HCT116 (cell line): ENCODE measurements around the gene MAP4K1. TPM values are rescaled to one million over a fixed set of nuclear protein-coding genes. Genes with fewer than 3 reads are reported as not detected.

Source experiments
- ATAC-seq: fragments of 200-7000 bp; cut with Tn5 transposase; 2 replicates; pipeline ENCODE4 v1.9.1; 2020; ENCODE audit warnings: mild to moderate bottlenecking, moderate library complexity
- BruUV-seq: library from RNA; stranded (reverse); fragments of 400-500 nt; replicated peaks from 2 replicates; lab custom pipeline; 2021; lab: Mats Ljungman, UMichigan
- CTCF ChIA-PET: fragments of 300-600 bp; sonication (Branson Sonifier 250); formaldehyde crosslinking; loops from one replicate; lab custom pipeline; 2021; ENCODE audit warnings: antibody characterized with exemption; lab: Charles Lee
- POLR2A ChIA-PET: fragments of 300-600, 350-600 bp; sonication (Branson Sonifier 250); formaldehyde crosslinking; loops from one replicate; lab custom pipeline; 2021; ENCODE audit warnings: antibody characterized with exemption; lab: Charles Lee
- RAD21 ChIA-PET, 2 experiments: fragments of 300-600 bp; sonication (Branson Sonifier 250); formaldehyde crosslinking; loops; one replicate each; lab custom pipeline; 2023; ENCODE audit warnings: low total read pairs in 2 of 2; ENCODE audit not compliant: uncharacterized antibody in 2 of 2, unreplicated experiment in 2 of 2, low non-redundant PET in 1 of 2; lab: Charles Lee
- DNase-seq: peaks from one replicate; pipeline ENCODE4 v3.0.0-alpha.2; 2010; ENCODE audit warnings: low read depth, low spot score
- H2AFZ ChIP-seq: fragments of 200-600 bp; shearing (Covaris generic), sonication (generic); 2 replicates; pipeline ENCODE4 v1.6.1; 2017; ENCODE audit warnings: low read depth, mixed run types, mixed read lengths, antibody characterized with exemption, low read length; ENCODE audit not compliant: poor library complexity, severe bottlenecking
- H3K27ac ChIP-seq: 2 replicates; pipeline ENCODE4 v1.5.1; 2012; ENCODE audit warnings: low read depth, low read length
- H3K27me3 ChIP-seq: fragments of 200-600 bp; sonication (generic); 2 replicates; pipeline ENCODE4 v1.6.1; 2016; ENCODE audit warnings: mixed run types, low read length, mixed read lengths; ENCODE audit not compliant: insufficient read depth
- H3K36me3 ChIP-seq, 2 experiments: fragments of 200-500 bp in 1 of 2; fragments of 200-600 bp in 1 of 2; sonication (Bioruptor generic) in 1 of 2; sonication (generic) in 1 of 2; 2 replicates each; pipeline versions ENCODE4 v1.5.1 to v1.6.1; 2014 to 2016; ENCODE audit warnings: low read length in 2 of 2, inconsistent platforms in 1 of 2, mixed read lengths in 1 of 2, mixed run types in 1 of 2; ENCODE audit not compliant: insufficient read depth in 2 of 2, control insufficient read depth in 1 of 2
- H3K4me1 ChIP-seq, 2 experiments: fragments of 200-600 bp in 1 of 2; sonication (generic) in 1 of 2; 2 replicates each; pipeline versions ENCODE4 v1.5.1 to v1.6.1; 2012 to 2017; ENCODE audit warnings: low read length in 2 of 2, inconsistent platforms in 1 of 2, mild to moderate bottlenecking in 1 of 2, mixed read lengths in 1 of 2, mixed run types in 1 of 2, moderate library complexity in 1 of 2; ENCODE audit not compliant: insufficient read depth in 2 of 2, control insufficient read depth in 1 of 2
- H3K4me2 ChIP-seq: fragments of 200-600 bp; sonication (generic); 2 replicates; pipeline ENCODE4 v1.6.1; 2017; ENCODE audit warnings: mixed run types, low read length, mixed read lengths
- H3K4me3 ChIP-seq, 2 experiments: fragments of 200-600 bp in 1 of 2; sonication (generic) in 1 of 2; replicated peaks in 1 of 2; 2 replicates each; pipeline ENCODE4 v1.5.1; 2011 to 2016; ENCODE audit warnings: low read length in 2 of 2, control low read depth in 1 of 2, low read depth in 1 of 2, mild to moderate bottlenecking in 1 of 2, mixed read lengths in 1 of 2, mixed run types in 1 of 2
- H3K79me2 ChIP-seq: fragments of 200-600 bp; sonication (generic); 2 replicates; pipeline ENCODE4 v1.6.1; 2017; ENCODE audit warnings: mild to moderate bottlenecking, mixed run types, low read length, moderate library complexity, mixed read lengths; ENCODE audit not compliant: insufficient read depth
- H3K9ac ChIP-seq: fragments of 200-600 bp; sonication (generic); 2 replicates; pipeline ENCODE4 v1.6.1; 2016; ENCODE audit warnings: low read length, mixed read lengths
- H3K9me2 ChIP-seq: fragments of 200-600 bp; sonication (generic), shearing (Covaris generic); 2 replicates; pipeline ENCODE4 v1.6.1; 2017; ENCODE audit warnings: mixed run types, mild to moderate bottlenecking, moderate library complexity; ENCODE audit not compliant: insufficient read depth
- H3K9me3 ChIP-seq, 2 experiments: fragments of 200-500 bp in 1 of 2; fragments of 200-600 bp in 1 of 2; sonication (Bioruptor generic) in 1 of 2; sonication (generic) in 1 of 2; 2 replicates each; pipeline ENCODE4 v1.6.1; 2014 to 2017; ENCODE audit warnings: low read length in 2 of 2, mixed read lengths in 2 of 2, inconsistent platforms in 1 of 2, low read depth in 1 of 2, mild to moderate bottlenecking in 1 of 2, mixed run types in 1 of 2, moderate library complexity in 1 of 2; ENCODE audit not compliant: control insufficient read depth in 1 of 2, insufficient read depth in 1 of 2
- H4K20me1 ChIP-seq: fragments of 200-600 bp; sonication (generic), shearing (Covaris generic); 2 replicates; pipeline ENCODE4 v1.6.1; 2017; ENCODE audit warnings: mixed run types, mild to moderate bottlenecking, moderate library complexity; ENCODE audit not compliant: insufficient read depth
- CBX3 ChIP-seq: IDR thresholded peaks from 2 replicates; pipeline ENCODE4 v1.6.1; 2012; ENCODE audit warnings: low read depth
- CEBPB ChIP-seq: IDR thresholded peaks from 2 replicates; pipeline ENCODE4 v1.6.1; 2012; ENCODE audit warnings: low read depth
- EGR1 ChIP-seq: IDR thresholded peaks from 2 replicates; pipeline ENCODE4 v1.6.1; 2012; ENCODE audit warnings: low read depth
- ELF1 ChIP-seq: IDR thresholded peaks from 2 replicates; pipeline ENCODE4 v1.6.1; 2012; ENCODE audit warnings: low read depth, borderline replicate concordance
- EZH2 ChIP-seq: fragments of 200-600 bp; sonication (generic); IDR thresholded peaks from 2 replicates; pipeline ENCODE4 v1.6.1; 2017; ENCODE audit warnings: antibody characterized with exemption, mixed run types
- EZH2phosphoT487 ChIP-seq: fragments of 200-600 bp; IDR thresholded peaks from 2 replicates; pipeline ENCODE4 v1.6.1; 2018; ENCODE audit warnings: antibody characterized with exemption, borderline replicate concordance
- FOSL1 ChIP-seq: IDR thresholded peaks from 2 replicates; pipeline ENCODE4 v1.6.1; 2012; ENCODE audit warnings: low read depth
- JUND ChIP-seq: IDR thresholded peaks from 2 replicates; pipeline ENCODE4 v1.6.1; 2012
- RAD21 ChIP-seq: IDR thresholded peaks from 2 replicates; pipeline ENCODE4 v1.6.1; 2012; ENCODE audit warnings: low read depth, mild to moderate bottlenecking
- SIN3A ChIP-seq: IDR thresholded peaks from 2 replicates; pipeline ENCODE4 v1.6.1; 2012; ENCODE audit warnings: low read depth
- SP1 ChIP-seq: IDR thresholded peaks from 2 replicates; pipeline ENCODE4 v1.6.1; 2012; ENCODE audit warnings: low read depth
- SRF ChIP-seq: IDR thresholded peaks from 2 replicates; pipeline ENCODE4 v1.6.1; 2012; ENCODE audit warnings: low read depth
- TCF7L2 ChIP-seq: IDR thresholded peaks from 2 replicates; pipeline ENCODE4 v1.7.0; 2011; ENCODE audit warnings: borderline replicate concordance, inconsistent platforms; ENCODE audit not compliant: insufficient read depth, insufficient read length; ENCODE audit errors: extremely low read depth
- YY1 ChIP-seq: IDR thresholded peaks from 2 replicates; pipeline ENCODE4 v1.6.1; 2011; ENCODE audit warnings: low read length, low read depth, moderate library complexity, mild to moderate bottlenecking; ENCODE audit not compliant: insufficient replicate concordance; ENCODE audit errors: extremely low read depth
- ZBTB33 ChIP-seq: IDR thresholded peaks from 2 replicates; pipeline ENCODE4 v1.6.1; 2011; ENCODE audit warnings: mild to moderate bottlenecking, low read length, moderate library complexity; ENCODE audit not compliant: insufficient replicate concordance; ENCODE audit errors: extremely low read depth
- ZFX ChIP-seq: fragments of 450-650 bp; IDR thresholded peaks from 2 replicates; pipeline ENCODE4 v1.6.1; 2017
- ZNF274 ChIP-seq: fragments of 200-500 bp; sonication (Bioruptor generic); IDR thresholded peaks from 2 replicates; pipeline ENCODE4 v1.6.1; 2014; ENCODE audit warnings: mild to moderate bottlenecking, low read depth, low read length, inconsistent platforms
- intact Hi-C: fragments of 100-400 bp; cut with micrococcal nuclease; formaldehyde crosslinking; loops from 2 replicates; pipeline ENCODE4 v1.10.0; 2022
- total RNA-seq: library from RNA; stranded (reverse); gene quantifications from one replicate; pipeline ENCODE4 v1.2.1, GENCODE V29; 2021; ENCODE audit not compliant: unreplicated experiment

The MAP4K1 gene
- total RNA-seq, 1 experiment from 2014 or later = 9.1 TPM

- H3K9me3 ChIP-seq = no peaks in the 10 kb centered on the region
- peaks cover 7 to 24% of the 10 kb centered on the region in 2 experiments for H3K4me1 ChIP-seq
- no peak overlapping the region for H2AFZ ChIP-seq
- peaks cover 15 to 21% of the 10 kb centered on the region in 2 experiments; a peak in 3 of 4 replicates for H3K36me3 ChIP-seq
- peaks cover 34% of the 10 kb centered on the region for H3K79me2 ChIP-seq
- H3K27me3 ChIP-seq = no peaks in the 10 kb centered on the region
- no TSS peak for BruUV-seq
- H3K4me3 ChIP-seq = no peak overlapping the region
- H4K20me1 ChIP-seq = no peaks in the 10 kb centered on the region
- ChIA-PET POLR2A (no interaction called here), CTCF (no interaction called here), RAD21 (interaction anchor here in 1 of 2 experiments (0.6 kb wide), 1 partner anchor 474 kb away, joined by 4 read pairs; no protein-coding TSS in a partner anchor)
- TF ChIP-seq CEBPB (no peak), EGR1 (no peak), ZFX (no peak), FOSL1 (no peak), SRF (no peak), RAD21 (no peak), ZNF274 (no peak), CBX3 (no peak), YY1 (no peak), ELF1 (no peak), TCF7L2 (no peak)
- no peak for DNase-seq
- no peak overlapping the region for H3K27ac ChIP-seq
- no peak overlapping the region for H3K9ac ChIP-seq
- H3K9me2 ChIP-seq = no peaks in the 10 kb centered on the region
- no peak for ATAC-seq
- no peak overlapping the region for H3K4me2 ChIP-seq
- intact Hi-C loops = no loop called here
Measured at GRCh38 chr19:38617283-38617763, 430 bp downstream of the MAP4K1 start.

- CTCF ChIA-PET = no interaction called here
- Histone ChIP-seq H3K27me3 (no peaks in the 10 kb centered on the region), H3K9ac (no peak overlapping the region), H3K9me3 (no peaks in the 10 kb centered on the region), H3K27ac (no peak overlapping the region), H3K4me1 (peaks cover 7 to 24% of the 10 kb centered on the region in 2 experiments), H3K79me2 (peaks cover 24% of the 10 kb centered on the region), H4K20me1 (no peaks in the 10 kb centered on the region), H3K4me3 (no peak overlapping the region), H3K36me3 (peaks cover 7 to 11% of the 10 kb centered on the region in 2 experiments; a peak in 3 of 4 replicates), H3K9me2 (no peaks in the 10 kb centered on the region), H3K4me2 (no peak overlapping the region), H2AFZ (no peak overlapping the region)
- POLR2A ChIA-PET = no interaction called here
- intact Hi-C loops = no loop called here
- DNase-seq (no peak), ATAC-seq (no peak)
- BruUV-seq = no TSS peak
- RAD21 ChIA-PET = no interaction called here
- TF ChIP-seq EGR1 (no peak), JUND (no peak), SIN3A (no peak), ELF1 (no peak), EZH2 (no peak), FOSL1 (no peak), ZBTB33 (no peak), SP1 (no peak), ZNF274 (no peak), EZH2phosphoT487 (no peak)
Measured at GRCh38 chr19:38616265-38616664, 1.5 kb downstream of the MAP4K1 start.
